ENCODE measurements around the gene CLEC11A. TPM values are rescaled to one million over a fixed set of nuclear protein-coding genes. Genes with fewer than 3 reads are reported as not detected.

CLEC11A gene
- total and polyA plus RNA-seq, 9 of the 15 experiments (the other 6 are each of a cell fraction or from before 2014, with no cell fraction given): 0.39 to 43.9 (median 3.4) TPM

DNA sequence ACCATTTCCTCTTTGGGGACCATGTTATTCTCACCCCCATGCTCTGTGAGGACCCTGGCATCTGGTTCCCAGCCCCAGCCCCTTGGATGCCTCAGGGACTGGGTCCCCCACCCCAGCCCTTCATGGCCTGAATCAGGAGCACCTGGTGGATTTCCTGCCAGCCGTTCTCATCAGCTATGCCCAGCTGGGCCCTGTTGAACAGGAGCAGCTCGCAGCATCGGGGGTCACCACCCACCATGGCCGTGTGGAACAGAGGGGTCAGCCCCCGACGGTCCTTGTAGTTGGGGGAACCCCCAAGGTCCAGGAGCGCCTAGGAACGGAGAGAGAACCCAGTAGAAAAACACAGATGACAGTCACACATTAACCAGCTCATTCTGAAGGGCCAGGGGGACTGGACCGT lies 11.4 kb upstream of the CLEC11A start:
- Histone ChIP-seq H3K36me3 (ENCODE audit: control insufficient read depth, insufficient read depth, low read length) (no peaks in the 10 kb centered on the region), H4K20me1 (replicated peaks; ENCODE audit: control insufficient read depth, insufficient read depth, low read length) (no peaks in the 10 kb centered on the region), H3K4me2 (ENCODE audit: insufficient read depth, low read length) (no peak overlapping the region), H2AFZ (ENCODE audit: low read depth, low read length) (no peak overlapping the region), H3K9me1 (ENCODE audit: control insufficient read depth, insufficient read depth, low read length) (no peaks in the 10 kb centered on the region), H3K4me3 (no peak overlapping the region), H3K27ac (ENCODE audit: extremely low read depth, low read depth, low read length) (no peak overlapping the region), H3K27me3 (ENCODE audit: control insufficient read depth in 2 of 2, insufficient read depth in 2 of 2, low read length in 2 of 2) (peaks cover 4 to 40% of the 10 kb centered on the region in 2 experiments; a peak in 4 of 5 replicates), H3K79me2 (ENCODE audit: control insufficient read depth, insufficient read depth, low read length) (no peaks in the 10 kb centered on the region), H3K9ac (ENCODE audit: insufficient read depth in 1 of 2, low read depth in 2 of 2, low read length in 2 of 2) (no peak overlapping the region), H3K9me3 (replicated peaks; ENCODE audit: control insufficient read depth, insufficient read depth, low read depth, low read length) (no peaks in the 10 kb centered on the region), H3K4me1 (replicated peaks in 1 of 2; ENCODE audit: control insufficient read depth in 2 of 2, insufficient read depth in 2 of 2, low read length in 2 of 2) (peaks cover 0 to 11% of the 10 kb centered on the region in 2 experiments; a peak in 2 of 5 replicates)
- intact Hi-C loops (cut with micrococcal nuclease): no loop called here
- FAIRE-seq: no peak
- TF ChIP-seq, protein P1, sequence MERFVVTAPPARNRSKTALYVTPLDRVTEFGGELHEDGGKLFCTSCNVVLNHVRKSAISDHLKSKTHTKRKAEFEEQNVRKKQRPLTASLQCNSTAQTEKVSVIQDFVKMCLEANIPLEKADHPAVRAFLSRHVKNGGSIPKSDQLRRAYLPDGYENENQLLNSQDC (CRISPR knock-in tag; IDR thresholded peaks at IDR 0.05): no peak
- no peak for ATAC-seq
- DNase-seq (ENCODE audit: extremely low read depth in 1 of 4, low spot score in 3 of 4): no peak
- CTCF ChIA-PET (ENCODE audit: low intra/inter-chr PET ratio): no interaction called here
- in situ Hi-C loops (cut with MboI): no loop called here
- no TSS peak for BruUV-seq (replicated peaks)
- 8% methylated on average over 9 of the region's 9 CpGs for WGBS (ENCODE audit: insufficient coverage, low coverage, missing lambda C conversion rate)
- POLR2A ChIA-PET: no interaction called here

DNA sequence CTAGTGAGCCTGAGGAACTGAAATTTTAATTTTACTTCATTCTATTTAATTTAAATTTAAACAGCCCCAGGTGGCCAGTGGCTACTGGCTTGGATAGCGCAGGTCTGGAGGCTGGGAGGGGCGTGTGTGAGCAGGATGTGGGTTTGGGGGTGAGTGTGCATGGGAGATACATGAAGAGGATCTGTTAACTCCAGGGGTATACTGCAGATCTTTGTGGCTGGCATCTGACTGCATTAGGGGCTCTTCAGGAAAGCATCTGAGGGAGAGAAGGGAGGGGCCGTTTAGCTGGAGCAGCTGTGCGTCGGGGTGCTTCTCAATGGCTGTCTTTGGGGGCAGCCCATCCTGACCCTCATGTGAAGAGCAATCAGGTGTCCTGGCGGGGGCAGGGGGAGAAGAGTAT lies 10.3 kb upstream of the CLEC11A start:
- H3K4me2 ChIP-seq (ENCODE audit: insufficient read depth, low read length): no peak overlapping the region
- no peak overlapping the region for H2AFZ ChIP-seq (ENCODE audit: low read depth, low read length)
- ChIA-PET CTCF (ENCODE audit: low intra/inter-chr PET ratio) (no interaction called here), POLR2A (interaction anchor here (0.6 to 1.2 kb wide), 2 partner anchors 9 to 81 kb away, joined by 3 read pairs; no protein-coding TSS in a partner anchor)
- H3K4me3 ChIP-seq: no peak overlapping the region
- no peak for FAIRE-seq
- no peak for ATAC-seq
- peaks cover 0 to 19% of the 10 kb centered on the region in 2 experiments; a peak in 2 of 5 replicates for H3K4me1 ChIP-seq (replicated peaks in 1 of 2; ENCODE audit: control insufficient read depth in 2 of 2, insufficient read depth in 2 of 2, low read length in 2 of 2)
- intact Hi-C loops (cut with micrococcal nuclease): no loop called here
- H3K9me1 ChIP-seq (ENCODE audit: control insufficient read depth, insufficient read depth, low read length): no peaks in the 10 kb centered on the region
- no peak overlapping the region for H3K9ac ChIP-seq (ENCODE audit: insufficient read depth in 1 of 2, low read depth in 2 of 2, low read length in 2 of 2)
- no peak for DNase-seq (ENCODE audit: extremely low read depth in 1 of 4, low spot score in 3 of 4)
- WGBS (ENCODE audit: insufficient coverage, low coverage, missing lambda C conversion rate): 19% methylated on average over 5 of the region's 6 CpGs
- no peaks in the 10 kb centered on the region for H3K79me2 ChIP-seq (ENCODE audit: control insufficient read depth, insufficient read depth, low read length)
- BruUV-seq (replicated peaks): no TSS peak
- no peaks in the 10 kb centered on the region for H3K36me3 ChIP-seq (ENCODE audit: control insufficient read depth, insufficient read depth, low read length)
- no peak overlapping the region for H3K27ac ChIP-seq (ENCODE audit: extremely low read depth, low read depth, low read length)
- H3K27me3 ChIP-seq (ENCODE audit: control insufficient read depth in 2 of 2, insufficient read depth in 2 of 2, low read length in 2 of 2): peaks cover 9 to 49% of the 10 kb centered on the region in 2 experiments; a peak in 4 of 5 replicates
- H4K20me1 ChIP-seq (replicated peaks; ENCODE audit: control insufficient read depth, insufficient read depth, low read length): no peaks in the 10 kb centered on the region
- no peaks in the 10 kb centered on the region for H3K9me3 ChIP-seq (replicated peaks; ENCODE audit: control insufficient read depth, insufficient read depth, low read depth, low read length)
- in situ Hi-C loops (cut with MboI): no loop called here
- TF ChIP-seq ZNF282 (CRISPR knock-in tag; IDR thresholded peaks at IDR 0.05) (no peak), BMI1 (IDR thresholded peaks at IDR 0.05; ENCODE audit: low read length) (no peak), RAD51 (IDR thresholded peaks at IDR 0.05; ENCODE audit: borderline replicate concordance, low read depth) (no peak), NUFIP1 (IDR thresholded peaks at IDR 0.05; ENCODE audit: partially characterized antibody) (no peak), HNRNPL (IDR thresholded peaks at IDR 0.05; ENCODE audit: low read depth, low read length) (no peak)
- TF ChIP-seq, protein P2, sequence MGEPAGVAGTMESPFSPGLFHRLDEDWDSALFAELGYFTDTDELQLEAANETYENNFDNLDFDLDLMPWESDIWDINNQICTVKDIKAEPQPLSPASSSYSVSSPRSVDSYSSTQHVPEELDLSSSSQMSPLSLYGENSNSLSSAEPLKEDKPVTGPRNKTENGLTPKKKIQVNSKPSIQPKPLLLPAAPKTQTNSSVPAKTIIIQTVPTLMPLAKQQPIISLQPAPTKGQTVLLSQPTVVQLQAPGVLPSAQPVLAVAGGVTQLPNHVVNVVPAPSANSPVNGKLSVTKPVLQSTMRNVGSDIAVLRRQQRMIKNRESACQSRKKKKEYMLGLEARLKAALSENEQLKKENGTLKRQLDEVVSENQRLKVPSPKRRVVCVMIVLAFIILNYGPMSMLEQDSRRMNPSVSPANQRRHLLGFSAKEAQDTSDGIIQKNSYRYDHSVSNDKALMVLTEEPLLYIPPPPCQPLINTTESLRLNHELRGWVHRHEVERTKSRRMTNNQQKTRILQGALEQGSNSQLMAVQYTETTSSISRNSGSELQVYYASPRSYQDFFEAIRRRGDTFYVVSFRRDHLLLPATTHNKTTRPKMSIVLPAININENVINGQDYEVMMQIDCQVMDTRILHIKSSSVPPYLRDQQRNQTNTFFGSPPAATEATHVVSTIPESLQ (CRISPR knock-in tag; IDR thresholded peaks at IDR 0.05): no peak
- TF ChIP-seq, protein P3, sequence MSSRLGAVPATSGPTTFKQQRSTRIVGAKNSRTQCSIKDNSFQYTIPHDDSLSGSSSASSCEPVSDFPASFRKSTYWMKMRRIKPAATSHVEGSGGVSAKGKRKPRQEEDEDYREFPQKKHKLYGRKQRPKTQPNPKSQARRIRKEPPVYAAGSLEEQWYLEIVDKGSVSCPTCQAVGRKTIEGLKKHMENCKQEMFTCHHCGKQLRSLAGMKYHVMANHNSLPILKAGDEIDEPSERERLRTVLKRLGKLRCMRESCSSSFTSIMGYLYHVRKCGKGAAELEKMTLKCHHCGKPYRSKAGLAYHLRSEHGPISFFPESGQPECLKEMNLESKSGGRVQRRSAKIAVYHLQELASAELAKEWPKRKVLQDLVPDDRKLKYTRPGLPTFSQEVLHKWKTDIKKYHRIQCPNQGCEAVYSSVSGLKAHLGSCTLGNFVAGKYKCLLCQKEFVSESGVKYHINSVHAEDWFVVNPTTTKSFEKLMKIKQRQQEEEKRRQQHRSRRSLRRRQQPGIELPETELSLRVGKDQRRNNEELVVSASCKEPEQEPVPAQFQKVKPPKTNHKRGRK (tag; IDR thresholded peaks at IDR 0.05): no peak
